H1 (cell line): Measurements from ENCODE around the gene GREM2. TPM values are rescaled to one million over a fixed set of nuclear protein-coding genes. Genes with fewer than 3 reads are reported as not detected.

Experiments used
- CTCF ChIA-PET: fragments of 300-600 bp; sonication (Branson Sonifier 250); formaldehyde crosslinking; loops from one replicate; lab custom pipeline; 2021; ENCODE audit not compliant: partially characterized antibody; lab: Charles Lee
- POLR2A ChIA-PET: fragments of 300-600 bp; sonication (Branson Sonifier 250); formaldehyde crosslinking; loops from one replicate; lab custom pipeline; 2021; ENCODE audit warnings: inconsistent platforms; ENCODE audit not compliant: partially characterized antibody; lab: Charles Lee
- DNase-seq, 2 experiments: peaks; one replicate each; pipeline versions ENCODE4 v3.0.0 to v3.0.0-alpha.2; 2010 to 2022; ENCODE audit warnings: low spot score in 2 of 2, low read depth in 1 of 2, mixed read lengths in 1 of 2
- FAIRE-seq: peaks from 2 replicates; lab custom pipeline; 2011; peaks lifted over from hg19 to GRCh38; lab: Jason Lieb, UNC
- H2AFZ ChIP-seq: 2 replicates; pipeline ENCODE4 v1.8.1; 2012; ENCODE audit warnings: low read length, inconsistent platforms
- H2AK5ac ChIP-seq: 2 replicates; pipeline ENCODE4 v1.6.1; 2013; ENCODE audit warnings: low read depth, low read length
- H2BK120ac ChIP-seq: replicated peaks from 2 replicates; pipeline ENCODE3; 2013; ENCODE audit warnings: low read depth, low read length, inconsistent platforms
- H2BK12ac ChIP-seq: 2 replicates; pipeline ENCODE4 v1.6.1; 2013; ENCODE audit warnings: low read depth, low read length
- H2BK15ac ChIP-seq: 2 replicates; pipeline ENCODE4 v1.6.1; 2013; ENCODE audit warnings: low read length
- H2BK20ac ChIP-seq: 2 replicates; pipeline ENCODE4 v1.6.1; 2013; ENCODE audit warnings: low read length
- H2BK5ac ChIP-seq: 2 replicates; pipeline ENCODE4 v1.6.1; 2013; ENCODE audit warnings: low read depth, low read length
- H3K14ac ChIP-seq: 2 replicates; pipeline ENCODE4 v1.6.1; 2013; ENCODE audit warnings: inconsistent platforms; ENCODE audit not compliant: insufficient read length
- H3K18ac ChIP-seq: 2 replicates; pipeline ENCODE4 v1.6.1; 2013; ENCODE audit warnings: low read length; ENCODE audit errors: extremely low read depth
- H3K23ac ChIP-seq: 2 replicates; pipeline ENCODE4 v1.6.1; 2013; ENCODE audit warnings: inconsistent platforms; ENCODE audit not compliant: insufficient read length
- H3K23me2 ChIP-seq: 2 replicates; pipeline ENCODE4 v1.6.1; 2013; ENCODE audit warnings: low read depth, low read length
- H3K27ac ChIP-seq: 2 replicates; pipeline ENCODE4 v1.6.1; 2011; ENCODE audit warnings: low read depth, low read length, inconsistent platforms
- H3K27me3 ChIP-seq, 4 experiments: replicated peaks in 1 of 4; 1 replicate in 1 of 4; 2 replicates in 3 of 4; pipeline versions ENCODE4 v1.6.1 to v1.8.1; 2011 to 2013; ENCODE audit warnings: low read length in 3 of 4, mild to moderate bottlenecking in 3 of 4, inconsistent platforms in 2 of 4, mixed read lengths in 2 of 4, moderate library complexity in 1 of 4; ENCODE audit not compliant: control insufficient read depth in 3 of 4, insufficient read depth in 3 of 4; ENCODE audit errors: extremely low read depth in 1 of 4
- H3K36me3 ChIP-seq, 4 experiments: 2 replicates each; pipeline versions ENCODE4 v1.6.1 to v1.8.1; 2011 to 2013; ENCODE audit warnings: mild to moderate bottlenecking in 4 of 4, low read length in 3 of 4, moderate library complexity in 2 of 4, control low read depth in 1 of 4, inconsistent platforms in 1 of 4; ENCODE audit not compliant: insufficient read depth in 4 of 4, control insufficient read depth in 2 of 4
- H3K4ac ChIP-seq: replicated peaks from 2 replicates; pipeline ENCODE3; 2013; ENCODE audit warnings: low read length, low read depth, mixed read lengths, inconsistent platforms; ENCODE audit not compliant: insufficient read length
- H3K4me1 ChIP-seq, 4 experiments: replicated peaks in 1 of 4; 1 replicate in 1 of 4; 2 replicates in 3 of 4; pipeline versions ENCODE4 v1.6.1 to v1.8.1; 2011 to 2013; ENCODE audit warnings: low read length in 3 of 4, inconsistent platforms in 2 of 4, mixed read lengths in 1 of 4; ENCODE audit not compliant: insufficient read depth in 4 of 4, control insufficient read depth in 3 of 4
- H3K4me2 ChIP-seq, 2 experiments: 2 replicates each; pipeline versions ENCODE4 v1.6.1 to v1.8.1; 2011 to 2013; ENCODE audit warnings: low read depth in 2 of 2, low read length in 2 of 2, control low read depth in 1 of 2, inconsistent platforms in 1 of 2, mild to moderate bottlenecking in 1 of 2; ENCODE audit not compliant: insufficient read depth in 1 of 2
- H3K4me3 ChIP-seq, 4 experiments: fragments of 200-600, 300-600 bp in 1 of 4; sonication (generic), shearing (Covaris generic), sonication (Bioruptor Twin) in 1 of 4; 2 replicates each; pipeline versions ENCODE4 v1.5.1 to v1.8.1; 2011 to 2016; ENCODE audit warnings: low read length in 4 of 4, low read depth in 3 of 4, control low read depth in 2 of 4, inconsistent platforms in 2 of 4, mild to moderate bottlenecking in 2 of 4, mixed read lengths in 1 of 4, moderate library complexity in 1 of 4; ENCODE audit not compliant: insufficient read depth in 2 of 4; ENCODE audit errors: extremely low read depth in 1 of 4
- H3K56ac ChIP-seq: replicated peaks from 2 replicates; pipeline ENCODE3; 2013; ENCODE audit warnings: low read depth, mild to moderate bottlenecking, mixed read lengths, low read length, inconsistent platforms; ENCODE audit not compliant: insufficient read length
- H3K79me1 ChIP-seq: 2 replicates; pipeline ENCODE4 v1.6.1; 2013; ENCODE audit warnings: low read depth, low read length, control low read depth
- H3K79me2 ChIP-seq, 2 experiments: 2 replicates each; pipeline versions ENCODE4 v1.6.1 to v1.8.1; 2012 to 2013; ENCODE audit warnings: low read length in 2 of 2, mild to moderate bottlenecking in 2 of 2, inconsistent platforms in 1 of 2; ENCODE audit not compliant: insufficient read depth in 2 of 2, control insufficient read depth in 1 of 2
- H3K9ac ChIP-seq, 4 experiments: replicated peaks in 1 of 4; 1 replicate in 1 of 4; 2 replicates in 3 of 4; pipeline versions ENCODE4 v1.6.1 to v1.8.1; 2011 to 2013; ENCODE audit warnings: low read depth in 3 of 4, low read length in 3 of 4, control low read depth in 2 of 4, mild to moderate bottlenecking in 2 of 4, moderate library complexity in 2 of 4, inconsistent platforms in 1 of 4; ENCODE audit errors: extremely low read depth in 1 of 4
- H3K9me3 ChIP-seq, 2 experiments: 2 replicates each; pipeline versions ENCODE4 v1.6.1 to v1.8.1; 2012 to 2013; ENCODE audit warnings: mild to moderate bottlenecking in 2 of 2, moderate library complexity in 2 of 2, control low read depth in 1 of 2, inconsistent platforms in 1 of 2, low read depth in 1 of 2, low read length in 1 of 2, mixed read lengths in 1 of 2; ENCODE audit not compliant: insufficient read depth in 2 of 2
- H4K20me1 ChIP-seq, 2 experiments: replicated peaks in 1 of 2; 2 replicates each; pipeline versions ENCODE3 to v1.8.1; 2011 to 2013; ENCODE audit warnings: inconsistent platforms in 2 of 2, low read length in 2 of 2, mild to moderate bottlenecking in 1 of 2; ENCODE audit not compliant: insufficient read depth in 2 of 2, control insufficient read depth in 1 of 2
- H4K5ac ChIP-seq: 2 replicates; pipeline ENCODE4 v1.6.1; 2013; ENCODE audit warnings: low read length, low read depth, mixed read lengths, inconsistent platforms; ENCODE audit not compliant: insufficient read length
- H4K8ac ChIP-seq: 2 replicates; pipeline ENCODE4 v1.8.0; 2013; ENCODE audit warnings: mild to moderate bottlenecking, moderate library complexity, low read length, inconsistent platforms; ENCODE audit not compliant: insufficient read depth; ENCODE audit errors: extremely low read depth
- H4K91ac ChIP-seq: replicated peaks from 2 replicates; pipeline ENCODE3; 2013; ENCODE audit warnings: low read length, mixed read lengths, inconsistent platforms; ENCODE audit not compliant: insufficient read length
- SP1 ChIP-seq: IDR thresholded peaks from 2 replicates; pipeline ENCODE4 v1.6.1; 2011; ENCODE audit warnings: low read depth, low read length
- WGBS, 2 experiments: shearing (Covaris generic) in 1 of 2; methylation state at CpG; one replicate each; pipeline versions ENCODE4 v1.1.6 to v1.1.7; 2013 to 2015; ENCODE audit warnings: low lambda C conversion rate in 2 of 2, mixed read lengths in 2 of 2, inconsistent platforms in 1 of 2, low coverage in 1 of 2, missing lambda C conversion rate in 1 of 2; ENCODE audit not compliant: insufficient replicate concordance in 2 of 2, insufficient coverage in 1 of 2, insufficient read length in 1 of 2; ENCODE audit errors: extremely low coverage in 1 of 2, missing lambda C conversion rate in 1 of 2; 5-methylcytosine and 5-hydroxymethylcytosine counted together
- polyA plus RNA-seq, 7 experiments: library from polyadenylated mRNA; depleted of rRNA in 3 of 7; stranded (reverse) in 5 of 7; unstranded in 2 of 7; fragments of >200 nt in 5 of 7; fragments of 200-250 nt in 2 of 7; gene quantifications; 1 replicate in 5 of 7; 2 replicates in 1 of 7; 4 replicates in 1 of 7; pipeline versions ENCODE4 v1.2.1 to v1.2.3, GENCODE V29; 2011 to 2013; ENCODE audit warnings: missing spikeins in 2 of 7, mixed read lengths in 2 of 7
- total RNA-seq: library from RNA; stranded (reverse); fragmentation: NEBNext Ultra II Directional; extraction: Animal tissue kit (Norgen Biotek cat#: 25700); gene quantifications from 2 replicates; pipeline ENCODE4 v1.2.1, GENCODE V29; 2021

Gene GREM2
- total and polyA plus RNA-seq, 2 of the 8 experiments (the other 6 are each of a cell fraction or from before 2014, with no cell fraction given), result 0.05 TPM; not detected in 1

DNA sequence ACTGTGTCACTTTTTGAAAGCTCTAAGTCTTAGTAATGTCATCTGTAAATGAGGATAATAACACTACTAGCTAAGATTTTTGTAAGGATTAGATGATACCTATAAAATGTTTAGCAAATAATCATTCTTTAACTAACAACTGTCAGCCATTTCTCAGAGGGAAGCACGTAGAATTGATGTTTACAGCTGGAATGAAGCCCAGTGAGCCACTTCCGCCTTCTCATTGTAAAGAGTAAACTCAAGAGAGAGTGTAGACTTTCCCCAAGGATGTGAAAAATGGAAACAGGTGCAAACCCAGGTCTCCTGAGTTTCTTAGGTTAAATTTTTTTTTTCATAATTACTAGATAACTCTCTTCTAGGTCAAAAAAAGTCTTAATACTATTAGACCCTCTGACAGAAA is 4.9 kb downstream of the GREM2 start:
- Histone ChIP-seq H3K9me3 (no peaks in the 10 kb centered on the region), H2BK12ac (no peak overlapping the region)
- FAIRE-seq, result no peak

More for the DNA sequence above, 4.9 kb downstream of the GREM2 start:
- Histone ChIP-seq H2BK120ac (no peak overlapping the region), H4K5ac (no peak overlapping the region), H3K56ac (no peak overlapping the region), H2AK5ac (no peak overlapping the region), H3K18ac (no peak overlapping the region), H3K4me3 (no peak overlapping the region), H3K79me1 (no peaks in the 10 kb centered on the region), H2BK15ac (no peak overlapping the region), H3K36me3 (no peaks in the 10 kb centered on the region), H3K23me2 (peaks cover 5% of the 10 kb centered on the region; the same call in 1 of the 2 replicates), H2AFZ (no peak overlapping the region), H3K4ac (no peak overlapping the region), H3K4me1 (peaks cover 0 to 12% (median 2%) of the 10 kb centered on the region in 4 experiments; a peak in 4 of 7 replicates), H3K27ac (no peak overlapping the region), H2BK20ac (no peak overlapping the region), H3K23ac (no peak overlapping the region), H4K91ac (no peak overlapping the region), H4K20me1 (no peaks in the 10 kb centered on the region), H3K9ac (no peak overlapping the region), H4K8ac (no peak overlapping the region), H3K79me2 (no peaks in the 10 kb centered on the region), H3K4me2 (no peak overlapping the region), H3K14ac (no peak overlapping the region), H2BK5ac (no peak overlapping the region), H3K27me3 (peaks cover 0 to 13% (median 5%) of the 10 kb centered on the region in 4 experiments; a peak in 4 of 7 replicates)
- CTCF ChIA-PET, result interaction anchor here (0.7 to 1.8 kb wide), 4 partner anchors 10 to 418 kb away, joined by 3 to 6 read pairs (median 6); no protein-coding TSS in a partner anchor
- POLR2A ChIA-PET, result no interaction called here
- WGBS, 2 experiments, result 90% methylated on average over 2 of the region's 2 CpGs; no CpG with 5 or more reads in 1 of the 2 experiments
- no peak for TF ChIP-seq SP1
- DNase-seq, result no peak
